ENCODE measurements around the gene TTLL5. TPM values are rescaled to one million over a fixed set of nuclear protein-coding genes. Genes with fewer than 3 reads are reported as not detected.

Gene TTLL5
- total and polyA plus RNA-seq, 8 donors: 10.1 to 48.4 (median 17.3) TPM

- Histone ChIP-seq H3K27ac (peak overlapping the region in 4 of 5 donors; percentile 73 to 82 (median 77)), H3K36me3 (peaks cover 0 to under 1% (median 0%) of the 10 kb centered on the region in 4 donors), H3K4me1 (peaks cover 30 to 67% (median 52%) of the 10 kb centered on the region in 4 donors), H3K9me3 (no peaks in the 10 kb centered on the region), H3K4me3 (no peak overlapping the region), H3K27me3 (no peaks in the 10 kb centered on the region)
- DNase-seq: no peak
- intact Hi-C loops (cut with DNase I; ENCODE audit: low total_unique reads): no loop called here
- TF ChIP-seq CTCF (IDR thresholded peaks at IDR 0.05) (no peak), POLR2A (IDR thresholded peaks at IDR 0.05) (no peak), EP300 (IDR thresholded peaks at IDR 0.05) (no peak), POLR2AphosphoS5 (IDR thresholded peaks at IDR 0.05) (no peak)
- 92 to 96% (median 93%) methylated on average over 3 of the region's 3 CpGs for WGBS, 5 donors
These were observed 165.6 kb downstream of the TTLL5 start for GRCh38 chr14:75826599-75826998.

GRCh38 chr14:75827331-75827730, 166.3 kb downstream of the TTLL5 start:
- Histone ChIP-seq H3K4me1 (peaks cover 22 to 67% (median 52%) of the 10 kb centered on the region in 4 donors), H3K36me3 (no peaks in the 10 kb centered on the region), H3K27me3 (no peaks in the 10 kb centered on the region), H3K27ac (peak overlapping the region in 1 of 5 donors; percentile 77), H3K9me3 (no peaks in the 10 kb centered on the region), H3K4me3 (no peak overlapping the region)
- no peak for DNase-seq
- no peak for TF ChIP-seq POLR2AphosphoS5 (IDR thresholded peaks at IDR 0.05)
- TF ChIP-seq CTCF (IDR thresholded peaks at IDR 0.05): no peak
- intact Hi-C loops (cut with DNase I; ENCODE audit: low total_unique reads): no loop called here
- 87 to 98% (median 94%) methylated on average over 3 of the region's 3 CpGs for WGBS, 5 donors

- Histone ChIP-seq H3K27me3 (no peaks in the 10 kb centered on the region), H3K36me3 (no peaks in the 10 kb centered on the region), H3K4me1 (peaks cover 25 to 62% (median 45%) of the 10 kb centered on the region in 4 donors), H3K27ac (peak overlapping the region in 1 of 5 donors; percentile 88), H3K9me3 (no peaks in the 10 kb centered on the region), H3K4me3 (no peak overlapping the region)
- intact Hi-C loops (cut with DNase I; ENCODE audit: low total_unique reads): no loop called here
- DNase-seq: no peak
- WGBS, 5 donors: 93 to 100% (median 97%) methylated on average over 1 of the region's 1 CpG
- TF ChIP-seq POLR2AphosphoS5 (IDR thresholded peaks at IDR 0.05) (no peak), CTCF (IDR thresholded peaks at IDR 0.05) (no peak), EP300 (IDR thresholded peaks at IDR 0.05) (no peak), POLR2A (IDR thresholded peaks at IDR 0.05) (no peak)
These were observed 168.3 kb downstream of the TTLL5 start for GRCh38 chr14:75829316-75829715.

GRCh38 chr14:75831455-75831854, 170.4 kb downstream of the TTLL5 start:
- WGBS, 5 donors: 16 to 28% (median 20%) methylated on average over 5 of the region's 5 CpGs
- Histone ChIP-seq H3K27ac (peak overlapping the region; percentile 80 to 88 (median 85)), H3K4me3 (peak overlapping the region in 1 of 4 donors; percentile 9), H3K27me3 (no peaks in the 10 kb centered on the region), H3K9me3 (no peaks in the 10 kb centered on the region), H3K4me1 (peaks cover 13 to 41% (median 30%) of the 10 kb centered on the region in 4 donors), H3K36me3 (no peaks in the 10 kb centered on the region)
- TF ChIP-seq POLR2AphosphoS5 (IDR thresholded peaks at IDR 0.05): peak in 2 of 3 donors; percentile 70 to 81
- TF ChIP-seq EP300 (IDR thresholded peaks at IDR 0.05): no peak
- intact Hi-C loops (cut with DNase I; ENCODE audit: low total_unique reads): no loop called here
- DNase-seq: peak; percentile 93 to 94

- peak overlapping the region in 1 of 4 donors; percentile 9 for H3K4me3 ChIP-seq
- H3K27ac ChIP-seq: peak overlapping the region; percentile 80 to 88 (median 85)
- H3K27me3 ChIP-seq: no peaks in the 10 kb centered on the region
- 7 to 51% (median 25%) methylated on average over 3 of the region's 3 CpGs for WGBS, 5 donors
- H3K36me3 ChIP-seq: no peaks in the 10 kb centered on the region
- peak; percentile 69 to 86 for DNase-seq
- TF ChIP-seq POLR2AphosphoS5 (IDR thresholded peaks at IDR 0.05): peak in 2 of 3 donors; percentile 63 to 65
- TF ChIP-seq EP300 (IDR thresholded peaks at IDR 0.05): no peak
- TF ChIP-seq POLR2A (IDR thresholded peaks at IDR 0.05): no peak
- H3K4me1 ChIP-seq: peaks cover 13 to 36% (median 27%) of the 10 kb centered on the region in 4 donors
- no peaks in the 10 kb centered on the region for H3K9me3 ChIP-seq
- intact Hi-C loops (cut with DNase I; ENCODE audit: low total_unique reads): no loop called here
These were observed 170.9 kb downstream of the TTLL5 start for GRCh38 chr14:75831952-75832351.
